Measurements from ENCODE around the gene SGCA.

- TF ChIP-seq SIX5 (IDR thresholded peaks at IDR 0.05; ENCODE audit: low read depth, low read length, severe bottlenecking): no peak
- TF ChIP-seq, protein P1, sequence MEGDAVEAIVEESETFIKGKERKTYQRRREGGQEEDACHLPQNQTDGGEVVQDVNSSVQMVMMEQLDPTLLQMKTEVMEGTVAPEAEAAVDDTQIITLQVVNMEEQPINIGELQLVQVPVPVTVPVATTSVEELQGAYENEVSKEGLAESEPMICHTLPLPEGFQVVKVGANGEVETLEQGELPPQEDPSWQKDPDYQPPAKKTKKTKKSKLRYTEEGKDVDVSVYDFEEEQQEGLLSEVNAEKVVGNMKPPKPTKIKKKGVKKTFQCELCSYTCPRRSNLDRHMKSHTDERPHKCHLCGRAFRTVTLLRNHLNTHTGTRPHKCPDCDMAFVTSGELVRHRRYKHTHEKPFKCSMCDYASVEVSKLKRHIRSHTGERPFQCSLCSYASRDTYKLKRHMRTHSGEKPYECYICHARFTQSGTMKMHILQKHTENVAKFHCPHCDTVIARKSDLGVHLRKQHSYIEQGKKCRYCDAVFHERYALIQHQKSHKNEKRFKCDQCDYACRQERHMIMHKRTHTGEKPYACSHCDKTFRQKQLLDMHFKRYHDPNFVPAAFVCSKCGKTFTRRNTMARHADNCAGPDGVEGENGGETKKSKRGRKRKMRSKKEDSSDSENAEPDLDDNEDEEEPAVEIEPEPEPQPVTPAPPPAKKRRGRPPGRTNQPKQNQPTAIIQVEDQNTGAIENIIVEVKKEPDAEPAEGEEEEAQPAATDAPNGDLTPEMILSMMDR (IDR thresholded peaks at IDR 0.05 in 2 of 3, conservative IDR thresholded peaks at IDR 0.05 in 1 of 3; ENCODE audit: control insufficient read depth in 2 of 3, extremely low read depth in 1 of 3, insufficient read depth in 1 of 3, low read depth in 3 of 3, low read length in 3 of 3): no peak
- TF ChIP-seq, protein P2, sequence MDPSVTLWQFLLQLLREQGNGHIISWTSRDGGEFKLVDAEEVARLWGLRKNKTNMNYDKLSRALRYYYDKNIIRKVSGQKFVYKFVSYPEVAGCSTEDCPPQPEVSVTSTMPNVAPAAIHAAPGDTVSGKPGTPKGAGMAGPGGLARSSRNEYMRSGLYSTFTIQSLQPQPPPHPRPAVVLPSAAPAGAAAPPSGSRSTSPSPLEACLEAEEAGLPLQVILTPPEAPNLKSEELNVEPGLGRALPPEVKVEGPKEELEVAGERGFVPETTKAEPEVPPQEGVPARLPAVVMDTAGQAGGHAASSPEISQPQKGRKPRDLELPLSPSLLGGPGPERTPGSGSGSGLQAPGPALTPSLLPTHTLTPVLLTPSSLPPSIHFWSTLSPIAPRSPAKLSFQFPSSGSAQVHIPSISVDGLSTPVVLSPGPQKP (IDR thresholded peaks at IDR 0.05; ENCODE audit: low read depth, low read length): no peak
Observed at GRCh38 chr17:50137042-50137441, 28.8 kb upstream of the SGCA start.

All from GM12878 (cell line).